ENCODE data around the gene SEPTIN8. TPM values are rescaled to one million over a fixed set of nuclear protein-coding genes. Genes with fewer than 3 reads are reported as not detected.

Gene SEPTIN8
- total RNA-seq, 1 donor from 2014 or later: 26.9 TPM

- Mint-ChIP-seq H3K27ac (ENCODE audit: unreplicated experiment) (no peak overlapping the region), H3K27me3 (ENCODE audit: unreplicated experiment) (peaks cover 6% of the 10 kb centered on the region), H3K4me1 (ENCODE audit: low read depth, unreplicated experiment) (peaks cover 3% of the 10 kb centered on the region), H3K9me3 (ENCODE audit: unreplicated experiment) (peaks cover 5% of the 10 kb centered on the region), H3K4me3 (ENCODE audit: unreplicated experiment) (no peak overlapping the region), H3K36me3 (ENCODE audit: unreplicated experiment) (no peaks in the 10 kb centered on the region)
- DNase-seq: no peak
- no peak for TF ChIP-seq CTCF (IDR thresholded peaks at IDR 0.05; ENCODE audit: partially characterized antibody, unreplicated experiment)
These were observed 37.8 kb downstream of the SEPTIN8 start for GRCh38 chr5:132739232-132739631.

- Mint-ChIP-seq H3K4me1 (ENCODE audit: low read depth, unreplicated experiment) (peaks cover 8% of the 10 kb centered on the region), H3K36me3 (ENCODE audit: unreplicated experiment) (no peaks in the 10 kb centered on the region), H3K9me3 (ENCODE audit: unreplicated experiment) (peaks cover 5% of the 10 kb centered on the region), H3K4me3 (ENCODE audit: unreplicated experiment) (peak overlapping the region; percentile 88), H3K27me3 (ENCODE audit: unreplicated experiment) (peaks cover 6% of the 10 kb centered on the region), H3K27ac (ENCODE audit: unreplicated experiment) (peak overlapping the region; percentile 19)
- no peak for TF ChIP-seq CTCF (IDR thresholded peaks at IDR 0.05; ENCODE audit: partially characterized antibody, unreplicated experiment)
- no peak for DNase-seq
These were observed 38.9 kb downstream of the SEPTIN8 start for GRCh38 chr5:132737982-132738681.

- peak within 1 kb of the TSS; percentile 54 for H3K27ac Mint-ChIP-seq (ENCODE audit: unreplicated experiment)
- H3K4me1 Mint-ChIP-seq (ENCODE audit: low read depth, unreplicated experiment): peaks cover 8% of the 10 kb centered on the region
- DNase-seq: peak; percentile 98
These were observed 39.9 kb downstream of the SEPTIN8 start, which contains the start of gene KIF3A for GRCh38 chr5:132736853-132737833. Gene KIF3A (minus strand): TSS chr5:132737546. CDS start chr5:132737419, 127 bp downstream.

GRCh38 chr5:132734687-132735086 is 42.4 kb downstream of the SEPTIN8 start:
- Mint-ChIP-seq H3K9me3 (ENCODE audit: unreplicated experiment) (peaks cover 5% of the 10 kb centered on the region), H3K4me3 (ENCODE audit: unreplicated experiment) (no peak overlapping the region), H3K27me3 (ENCODE audit: unreplicated experiment) (peaks cover 6% of the 10 kb centered on the region), H3K4me1 (ENCODE audit: low read depth, unreplicated experiment) (peaks cover 8% of the 10 kb centered on the region), H3K36me3 (ENCODE audit: unreplicated experiment) (no peaks in the 10 kb centered on the region), H3K27ac (ENCODE audit: unreplicated experiment) (no peak overlapping the region)
- no peak for DNase-seq
- TF ChIP-seq CTCF (IDR thresholded peaks at IDR 0.05; ENCODE audit: partially characterized antibody, unreplicated experiment): no peak

More at GRCh38 chr5:132736853-132737833, 39.9 kb downstream of the SEPTIN8 start, which contains the start of gene KIF3A:
- Mint-ChIP-seq H3K27me3 (ENCODE audit: unreplicated experiment) (peaks cover 6% of the 10 kb centered on the region), H3K9me3 (ENCODE audit: unreplicated experiment) (peaks cover 5% of the 10 kb centered on the region), H3K36me3 (ENCODE audit: unreplicated experiment) (no peaks in the 10 kb centered on the region), H3K4me3 (ENCODE audit: unreplicated experiment) (peak within 1 kb of the TSS; percentile 88)
- TF ChIP-seq CTCF (IDR thresholded peaks at IDR 0.05; ENCODE audit: partially characterized antibody, unreplicated experiment): peak; percentile 37

Data from glutamatergic neuron (in vitro differentiated cells).